ENCODE data around the gene SERPINA4.

DNA sequence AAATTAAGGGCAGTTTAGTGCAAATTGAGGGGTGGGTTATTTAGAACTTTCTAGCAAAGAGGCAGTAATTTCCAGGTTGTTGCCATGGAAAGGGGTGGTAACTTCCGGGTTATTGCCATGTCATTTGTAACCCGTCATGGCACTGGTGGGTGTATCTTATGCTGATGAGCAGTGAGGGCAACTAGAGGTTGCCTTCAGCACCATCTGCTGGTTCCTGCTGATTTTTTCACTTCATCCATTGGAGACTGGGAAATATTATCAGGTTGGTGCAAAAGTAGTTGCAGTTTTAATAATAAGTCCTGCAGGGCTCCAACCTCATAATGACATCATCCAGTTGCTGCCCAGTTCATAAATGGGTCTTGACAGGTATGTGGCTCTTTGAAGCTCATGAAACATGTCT is 24.4 kb upstream of the SERPINA4 start:
- TF ChIP-seq CTCF (IDR thresholded peaks at IDR 0.05; ENCODE audit: control extremely low read depth in 1 of 3, insufficient read depth in 1 of 3, low read depth in 1 of 3, low read length in 3 of 3) (peak in 2 of 3 experiments; percentile 33 to 50; a peak in 3 of 4 replicates), E2F6 (IDR thresholded peaks at IDR 0.05) (no peak), RNF2 (IDR thresholded peaks at IDR 0.05; ENCODE audit: borderline replicate concordance, low read depth, low read length, missing control alignments, poor library complexity, severe bottlenecking) (no peak), POLR2A (IDR thresholded peaks at IDR 0.05; ENCODE audit: control extremely low read depth in 1 of 2, low read depth in 2 of 2, low read length in 2 of 2) (no peak), EZH2 (IDR thresholded peaks at IDR 0.05; ENCODE audit: low read depth, low read length, severe bottlenecking) (no peak), CHD2 (IDR thresholded peaks at IDR 0.05; ENCODE audit: low read length) (no peak), GABPA (IDR thresholded peaks at IDR 0.05; ENCODE audit: borderline replicate concordance, insufficient read depth, low read length) (no peak), RAD21 (IDR thresholded peaks at IDR 0.05 in 1 of 2, conservative IDR thresholded peaks at IDR 0.05 in 1 of 2; ENCODE audit: low read depth in 2 of 2, low read length in 2 of 2) (peak; percentile 47 to 63), CBX5 (IDR thresholded peaks at IDR 0.05; ENCODE audit: low read depth, low read length) (no peak), EP300 (IDR thresholded peaks at IDR 0.05; ENCODE audit: borderline replicate concordance in 1 of 2, low read depth in 2 of 2, low read length in 2 of 2) (no peak), SAP30 (IDR thresholded peaks at IDR 0.05; ENCODE audit: insufficient read depth, insufficient replicate concordance, low read length) (no peak), JUND (IDR thresholded peaks at IDR 0.05; ENCODE audit: low read length) (no peak), POLR2AphosphoS5 (IDR thresholded peaks at IDR 0.05; ENCODE audit: low read depth, low read length) (no peak), PHF8 (conservative IDR thresholded peaks at IDR 0.05; ENCODE audit: low read depth, low read length) (no peak)

All from H1 (cell line).